ENCODE data around the gene SCN4B.

SCN4B gene

DNA sequence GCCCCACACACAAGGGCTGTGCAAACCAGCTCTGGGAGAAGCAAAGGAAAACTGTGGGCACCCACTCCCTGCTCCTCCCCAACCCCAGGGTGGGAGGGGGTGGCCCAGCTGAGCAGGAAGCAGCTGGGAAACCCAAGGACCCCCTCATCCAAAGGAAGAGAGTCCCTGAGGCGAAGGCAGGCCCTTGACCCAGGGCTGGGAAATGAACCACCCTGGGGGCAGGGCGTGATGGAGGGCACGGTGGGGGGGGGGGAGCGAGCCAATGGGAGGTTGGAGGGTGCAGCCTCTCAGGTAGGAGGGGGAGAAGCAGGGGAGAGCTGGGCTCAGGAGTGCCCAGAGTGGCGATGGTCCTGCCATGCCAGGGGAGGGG, 16.8 kb downstream of the SCN4B start:
- H3K27ac Mint-ChIP-seq: no peak overlapping the region
- H3K9me3 Mint-ChIP-seq: no peaks in the 10 kb centered on the region
- no peaks in the 10 kb centered on the region for H3K36me3 Mint-ChIP-seq (ENCODE audit: low read depth)
- H3K27me3 Mint-ChIP-seq (ENCODE audit: low read depth): peaks cover 43% of the 10 kb centered on the region
- H3K4me1 Mint-ChIP-seq (ENCODE audit: low read depth): no peaks in the 10 kb centered on the region
- H3K4me3 Mint-ChIP-seq: no peak overlapping the region

DNA sequence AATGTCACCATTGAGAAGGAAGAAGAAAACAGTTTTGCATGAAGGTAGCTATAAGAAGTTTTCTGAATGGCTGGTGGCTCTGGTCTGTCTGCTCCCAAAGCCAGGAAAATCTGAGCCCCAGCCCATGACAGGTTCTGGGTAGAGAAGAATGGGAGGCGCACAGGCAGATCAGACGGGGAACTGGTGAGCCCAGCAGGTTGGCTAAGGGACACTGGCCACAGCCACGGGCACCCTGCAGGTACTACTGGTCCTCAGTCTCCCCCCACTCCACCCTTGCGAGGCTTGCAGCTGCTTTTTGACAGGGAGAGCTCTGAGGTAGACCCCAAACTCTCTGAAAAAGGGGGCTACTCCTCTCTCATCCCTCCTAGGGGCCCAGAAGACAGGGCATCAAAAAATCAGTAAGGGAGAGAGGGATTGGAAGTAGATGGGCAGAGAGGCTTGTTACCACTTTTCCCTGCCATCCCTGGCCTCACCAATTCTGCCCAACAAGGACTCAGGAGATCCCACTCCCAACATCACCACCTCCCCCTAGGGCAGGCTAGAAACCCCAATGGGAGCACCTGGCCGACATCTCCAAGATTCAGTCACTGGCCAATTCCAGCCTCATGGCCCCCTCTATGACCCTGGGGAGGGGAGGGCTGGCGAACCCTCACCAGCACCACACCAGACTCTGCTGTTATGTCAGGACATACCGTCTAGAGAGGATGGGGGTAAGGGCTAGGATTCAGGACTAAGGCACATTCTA, 17.4 kb downstream of the SCN4B start:
- no peaks in the 10 kb centered on the region for H3K36me3 Mint-ChIP-seq (ENCODE audit: low read depth)
- no peak overlapping the region for H3K4me3 Mint-ChIP-seq
- no peaks in the 10 kb centered on the region for H3K9me3 Mint-ChIP-seq
- no peak overlapping the region for H3K27ac Mint-ChIP-seq
- no peaks in the 10 kb centered on the region for H3K4me1 Mint-ChIP-seq (ENCODE audit: low read depth)
- H3K27me3 Mint-ChIP-seq (ENCODE audit: low read depth): peaks cover 40% of the 10 kb centered on the region

DNA sequence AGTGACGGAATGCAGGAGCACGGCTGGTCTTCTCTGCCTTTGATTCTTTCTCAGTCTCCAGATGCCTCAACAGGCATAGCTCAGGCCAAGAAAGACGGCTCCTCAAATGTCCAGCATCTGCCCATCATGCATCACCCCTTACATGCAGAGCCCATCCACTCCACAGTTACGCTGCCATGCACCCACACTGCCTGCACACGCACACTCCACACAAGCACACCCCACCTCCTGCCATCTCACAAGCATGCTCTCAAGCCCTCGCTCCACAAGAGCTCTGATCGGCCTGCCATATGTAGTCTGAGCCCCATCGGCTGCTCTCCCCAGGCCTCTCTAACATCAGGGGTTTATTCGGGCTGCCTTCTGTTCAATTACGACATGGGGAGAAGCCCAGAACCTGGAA, 18.8 kb downstream of the SCN4B start:
- no peaks in the 10 kb centered on the region for H3K9me3 Mint-ChIP-seq
- no peak overlapping the region for H3K27ac Mint-ChIP-seq

DNA sequence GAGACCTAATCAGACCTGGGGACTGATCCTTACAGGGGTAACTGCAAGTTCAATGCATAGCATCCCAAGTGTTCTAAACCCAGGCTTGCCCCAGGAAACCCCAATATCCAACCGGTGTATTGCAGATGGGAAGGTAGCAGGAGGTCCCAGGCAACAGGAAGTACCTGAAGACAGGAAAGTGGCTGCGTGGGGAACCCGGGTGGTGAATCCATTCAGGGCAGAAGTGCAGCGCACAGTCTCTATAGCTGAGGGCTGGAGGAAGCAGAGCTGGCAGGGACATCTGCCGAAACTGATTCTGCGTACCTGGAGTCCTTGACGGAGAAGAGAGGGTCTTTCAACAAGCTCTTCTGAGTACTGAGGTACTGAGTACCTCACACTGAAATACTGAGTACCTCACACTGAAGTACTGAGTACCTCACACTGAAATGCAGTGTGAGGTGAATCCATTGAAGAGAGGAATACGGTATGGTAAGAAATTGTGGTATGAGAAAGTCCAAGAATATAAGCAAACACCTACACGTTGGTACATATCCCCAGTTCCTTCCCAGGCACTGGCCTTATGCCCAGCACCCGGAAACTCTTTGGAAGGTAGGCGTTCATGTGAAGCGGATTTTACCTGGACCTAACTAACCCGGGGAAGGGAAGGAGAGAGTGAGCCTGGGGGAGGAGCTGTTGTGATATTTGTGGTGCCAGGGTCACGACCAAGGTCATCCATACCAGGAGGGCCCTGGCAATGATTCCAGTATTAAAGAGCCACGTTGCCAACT, 20.1 kb downstream of the SCN4B start:
- H3K27me3 Mint-ChIP-seq (ENCODE audit: low read depth): peaks cover 26% of the 10 kb centered on the region
- H3K36me3 Mint-ChIP-seq (ENCODE audit: low read depth): no peaks in the 10 kb centered on the region
- H3K9me3 Mint-ChIP-seq: no peaks in the 10 kb centered on the region
- no peak overlapping the region for H3K4me3 Mint-ChIP-seq
- no peaks in the 10 kb centered on the region for H3K4me1 Mint-ChIP-seq (ENCODE audit: low read depth)
- H3K27ac Mint-ChIP-seq: no peak overlapping the region

More for the DNA sequence above, 18.8 kb downstream of the SCN4B start:
- no peaks in the 10 kb centered on the region for H3K4me1 Mint-ChIP-seq (ENCODE audit: low read depth)
- H3K36me3 Mint-ChIP-seq (ENCODE audit: low read depth): no peaks in the 10 kb centered on the region
- H3K27me3 Mint-ChIP-seq (ENCODE audit: low read depth): peaks cover 29% of the 10 kb centered on the region
- no peak overlapping the region for H3K4me3 Mint-ChIP-seq

DNA sequence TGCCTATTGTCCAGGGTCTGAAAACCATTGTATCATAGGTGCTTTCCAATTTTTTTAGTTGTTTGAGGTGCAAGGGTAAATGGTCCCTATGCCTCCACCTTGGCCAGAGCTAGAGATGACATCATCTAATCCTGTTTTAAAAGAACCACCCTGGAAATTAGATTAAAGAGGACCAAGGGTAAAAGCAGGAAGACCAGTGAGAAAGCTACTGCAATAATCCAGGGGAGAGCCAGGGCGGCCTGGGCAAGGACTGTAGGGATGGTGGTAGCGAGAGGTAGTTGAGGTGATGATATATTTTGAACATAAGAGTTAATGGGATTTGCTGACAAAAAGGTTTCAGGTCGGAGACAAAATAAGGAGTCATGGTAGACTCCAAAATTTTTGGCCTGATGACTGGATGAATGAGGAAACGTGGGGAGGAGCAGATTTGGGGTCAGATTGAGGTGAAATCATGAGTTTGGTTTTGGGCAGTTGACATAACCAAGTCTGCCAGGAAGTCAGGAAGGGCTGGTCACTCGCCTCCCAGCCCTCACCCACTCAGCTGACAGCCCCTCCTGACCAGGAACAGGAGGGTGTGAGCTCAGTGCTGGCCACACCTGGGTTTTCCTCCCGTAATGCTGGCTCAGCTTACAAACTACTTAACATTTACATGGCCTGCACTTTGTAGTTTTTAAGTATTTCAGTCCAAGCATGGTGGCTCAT, 23.0 kb downstream of the SCN4B start:
- Mint-ChIP-seq H3K4me1 (ENCODE audit: low read depth) (no peaks in the 10 kb centered on the region), H3K36me3 (ENCODE audit: low read depth) (no peaks in the 10 kb centered on the region), H3K4me3 (no peak overlapping the region), H3K27ac (no peak overlapping the region), H3K27me3 (ENCODE audit: low read depth) (peaks cover 21% of the 10 kb centered on the region), H3K9me3 (no peaks in the 10 kb centered on the region)

DNA sequence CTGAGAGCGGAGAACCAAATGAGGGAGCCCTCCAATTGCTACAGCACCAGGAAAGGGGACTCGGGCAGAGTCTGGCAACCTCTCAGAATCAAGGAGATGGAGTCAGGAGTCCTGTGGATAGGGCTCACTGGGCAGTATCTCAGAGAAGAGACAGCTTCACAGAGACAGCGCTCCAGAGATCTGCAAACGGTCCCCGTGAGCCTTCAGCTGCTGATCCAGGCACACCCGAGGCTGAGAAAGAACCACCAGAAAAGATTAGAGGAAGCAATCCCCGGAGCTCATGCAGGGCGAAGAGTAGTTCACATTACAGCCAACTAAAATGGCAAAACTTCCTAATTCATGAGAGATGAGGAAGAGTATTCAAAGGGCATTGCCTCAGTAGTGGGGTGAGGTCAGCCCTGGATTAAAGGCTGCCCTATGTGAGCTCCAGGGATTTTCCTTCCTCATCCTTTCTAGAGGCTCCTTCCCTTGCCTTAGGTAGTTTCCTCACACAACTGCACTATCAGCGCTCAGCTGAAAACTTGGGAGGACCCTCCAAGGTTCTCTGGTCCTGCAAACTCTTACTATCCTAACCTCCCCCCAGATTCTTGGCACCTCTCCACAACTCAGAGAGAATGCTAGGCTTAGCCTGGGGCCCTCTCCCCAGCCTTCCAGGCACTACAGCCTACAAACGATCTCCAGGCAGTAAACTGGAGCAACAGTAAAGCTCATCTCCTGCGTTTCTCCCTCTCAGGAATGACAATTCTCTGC, 23.7 kb downstream of the SCN4B start:
- Mint-ChIP-seq H3K27me3 (ENCODE audit: low read depth) (peaks cover 19% of the 10 kb centered on the region), H3K4me1 (ENCODE audit: low read depth) (no peaks in the 10 kb centered on the region), H3K9me3 (no peaks in the 10 kb centered on the region), H3K4me3 (no peak overlapping the region), H3K36me3 (ENCODE audit: low read depth) (no peaks in the 10 kb centered on the region), H3K27ac (no peak overlapping the region)

DNA sequence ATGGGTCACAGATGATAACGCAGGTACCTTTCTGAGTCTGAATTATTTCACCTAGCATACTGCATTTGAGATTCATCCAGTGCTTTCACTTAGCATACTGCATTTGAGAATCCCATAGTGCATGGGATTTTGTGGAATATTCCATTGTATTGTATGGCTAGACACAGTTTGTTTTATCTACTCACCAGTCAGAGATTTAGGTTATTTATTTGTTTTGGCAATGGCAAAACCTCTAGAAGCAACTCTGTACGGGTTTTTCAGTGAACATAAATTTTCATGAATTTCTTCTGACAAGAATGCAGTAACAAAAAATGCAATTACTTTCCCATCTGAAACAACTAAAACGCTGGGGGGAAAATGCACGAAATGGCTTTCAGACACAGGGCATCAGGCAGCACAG, 24.3 kb downstream of the SCN4B start:
- H3K9me3 Mint-ChIP-seq: no peaks in the 10 kb centered on the region
- no peak overlapping the region for H3K4me3 Mint-ChIP-seq
- peaks cover 17% of the 10 kb centered on the region for H3K27me3 Mint-ChIP-seq (ENCODE audit: low read depth)
- H3K27ac Mint-ChIP-seq: no peak overlapping the region
- no peaks in the 10 kb centered on the region for H3K36me3 Mint-ChIP-seq (ENCODE audit: low read depth)
- no peaks in the 10 kb centered on the region for H3K4me1 Mint-ChIP-seq (ENCODE audit: low read depth)

DNA sequence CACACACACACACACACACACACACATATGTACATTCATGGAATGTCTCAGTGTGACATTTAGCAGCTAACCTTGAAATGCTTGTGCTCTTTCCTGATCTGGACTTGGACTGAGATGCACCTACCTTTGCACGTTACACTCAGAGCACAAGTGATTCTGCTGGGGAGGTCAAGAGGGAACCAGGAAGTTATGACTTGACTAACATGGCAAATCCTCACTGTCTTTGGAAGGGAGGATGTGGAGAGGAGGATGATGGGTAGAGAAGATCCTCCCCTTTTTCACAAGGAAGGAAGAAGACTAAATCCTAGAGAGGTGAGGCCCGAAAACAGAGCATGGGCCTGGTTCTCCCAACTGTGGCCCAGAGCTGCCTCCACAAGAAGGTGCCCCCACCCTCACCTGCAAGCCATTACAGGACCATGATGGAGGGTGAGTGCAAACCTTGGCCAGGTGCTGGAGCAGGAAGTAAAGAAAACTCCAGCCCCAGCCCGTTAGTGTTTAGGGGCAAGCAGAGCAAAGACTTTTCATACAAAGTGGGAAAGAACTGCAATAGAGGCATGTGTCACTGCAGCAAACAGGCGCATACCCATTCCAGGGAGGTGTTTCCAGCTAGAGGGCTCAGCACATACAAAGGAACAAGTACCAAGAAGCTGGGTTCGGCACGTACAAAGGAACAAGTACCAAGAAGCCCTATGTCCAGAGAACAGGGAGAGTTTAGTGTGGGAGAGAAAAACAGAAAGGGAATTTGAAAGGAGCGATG, 26.4 kb downstream of the SCN4B start:
- H3K4me1 Mint-ChIP-seq (ENCODE audit: low read depth): no peaks in the 10 kb centered on the region
- H3K9me3 Mint-ChIP-seq: no peaks in the 10 kb centered on the region
- H3K4me3 Mint-ChIP-seq: no peak overlapping the region

DNA sequence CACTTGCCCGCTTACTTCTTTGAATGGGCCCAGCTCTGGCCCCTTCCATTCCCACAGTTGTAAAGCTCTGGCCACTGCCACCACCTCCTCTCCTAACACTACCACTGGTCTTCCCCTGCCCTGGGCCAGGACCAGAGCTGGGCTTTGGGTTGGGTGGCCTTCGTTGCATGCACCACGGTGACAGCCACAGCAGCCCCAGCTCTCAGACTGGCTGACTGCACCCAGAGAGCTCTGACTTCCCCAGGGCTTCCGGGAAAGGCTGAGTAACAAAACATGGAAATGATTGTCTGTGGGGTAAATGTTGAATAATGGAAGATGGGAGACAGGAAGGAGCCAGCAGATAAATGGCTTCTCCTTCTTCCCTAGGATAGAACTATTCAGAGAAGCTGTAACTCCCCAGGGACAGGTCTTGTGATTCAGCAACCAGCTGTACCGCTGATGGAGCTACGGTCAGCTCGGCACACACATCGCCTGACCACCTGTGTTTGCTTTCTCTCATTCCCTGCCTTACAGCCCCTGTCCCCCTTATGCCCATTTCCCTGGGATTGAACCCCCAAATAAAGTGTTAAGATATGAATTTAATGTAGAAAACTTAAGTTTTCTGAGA, 27.6 kb downstream of the SCN4B start:
- no peak overlapping the region for H3K27ac Mint-ChIP-seq
- peaks cover 28% of the 10 kb centered on the region for H3K27me3 Mint-ChIP-seq (ENCODE audit: low read depth)
- no peaks in the 10 kb centered on the region for H3K36me3 Mint-ChIP-seq (ENCODE audit: low read depth)
- H3K9me3 Mint-ChIP-seq: peaks cover 6% of the 10 kb centered on the region
- H3K4me1 Mint-ChIP-seq (ENCODE audit: low read depth): no peaks in the 10 kb centered on the region
- H3K4me3 Mint-ChIP-seq: no peak overlapping the region

More for the DNA sequence above, 26.4 kb downstream of the SCN4B start:
- Mint-ChIP-seq H3K27ac (no peak overlapping the region), H3K36me3 (ENCODE audit: low read depth) (no peaks in the 10 kb centered on the region), H3K27me3 (ENCODE audit: low read depth) (peaks cover 25% of the 10 kb centered on the region)

DNA sequence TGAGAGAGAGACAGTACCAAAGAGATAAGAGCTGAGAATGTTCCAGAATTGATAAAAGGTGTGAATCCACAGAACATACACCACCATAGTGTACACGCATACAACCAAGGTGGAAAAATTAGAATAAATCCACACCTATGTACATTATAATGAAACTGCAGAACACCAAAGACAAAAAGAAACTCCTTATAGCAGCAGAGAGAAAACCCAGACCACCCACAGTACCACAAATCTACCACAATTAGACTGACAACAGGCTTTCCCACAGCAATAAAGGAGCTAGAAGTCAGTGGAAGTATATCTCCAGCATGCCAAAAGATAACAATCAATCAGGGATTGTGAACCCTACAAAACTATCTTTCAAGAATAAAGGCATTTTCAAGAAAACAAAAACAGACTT, 31.8 kb downstream of the SCN4B start:
- Mint-ChIP-seq H3K4me3 (no peak overlapping the region), H3K4me1 (ENCODE audit: low read depth) (peaks cover 10% of the 10 kb centered on the region), H3K36me3 (ENCODE audit: low read depth) (no peaks in the 10 kb centered on the region), H3K27me3 (ENCODE audit: low read depth) (peaks cover 40% of the 10 kb centered on the region), H3K27ac (no peak overlapping the region), H3K9me3 (peaks cover 6% of the 10 kb centered on the region)

DNA sequence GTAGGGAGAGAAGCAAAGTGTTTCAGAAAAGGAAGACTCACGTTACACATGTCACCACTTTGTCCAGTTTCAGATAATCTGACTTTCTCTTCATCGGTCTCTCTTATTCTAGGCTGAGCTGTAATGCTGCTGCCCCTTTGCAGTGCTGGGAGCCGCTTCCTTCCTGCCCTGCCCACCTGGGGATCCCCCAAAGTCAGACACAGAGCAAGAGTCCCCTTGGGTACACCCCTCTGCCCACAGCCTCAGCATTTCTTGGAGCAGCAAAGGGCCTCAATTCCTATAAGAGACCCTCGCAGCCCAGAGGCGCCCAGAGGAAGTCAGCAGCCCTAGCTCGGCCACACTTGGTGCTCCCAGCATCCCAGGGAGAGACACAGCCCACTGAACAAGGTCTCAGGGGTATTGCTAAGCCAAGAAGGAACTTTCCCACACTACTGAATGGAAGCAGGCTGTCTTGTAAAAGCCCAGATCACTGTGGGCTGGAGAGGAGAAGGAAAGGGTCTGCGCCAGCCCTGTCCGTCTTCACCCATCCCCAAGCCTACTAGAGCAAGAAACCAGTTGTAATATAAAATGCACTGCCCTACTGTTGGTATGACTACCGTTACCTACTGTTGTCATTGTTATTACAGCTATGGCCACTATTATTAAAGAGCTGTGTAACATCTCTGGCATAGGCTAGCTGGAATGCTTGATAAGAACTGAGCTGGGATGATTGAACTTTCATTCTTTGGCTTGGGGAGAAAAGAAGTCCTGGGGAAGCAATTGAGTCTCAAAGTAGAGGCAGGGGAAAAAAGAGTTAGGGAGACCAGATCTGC, 34.6 kb downstream of the SCN4B start:
- H3K4me3 Mint-ChIP-seq: no peak overlapping the region
- H3K27ac Mint-ChIP-seq: no peak overlapping the region

DNA sequence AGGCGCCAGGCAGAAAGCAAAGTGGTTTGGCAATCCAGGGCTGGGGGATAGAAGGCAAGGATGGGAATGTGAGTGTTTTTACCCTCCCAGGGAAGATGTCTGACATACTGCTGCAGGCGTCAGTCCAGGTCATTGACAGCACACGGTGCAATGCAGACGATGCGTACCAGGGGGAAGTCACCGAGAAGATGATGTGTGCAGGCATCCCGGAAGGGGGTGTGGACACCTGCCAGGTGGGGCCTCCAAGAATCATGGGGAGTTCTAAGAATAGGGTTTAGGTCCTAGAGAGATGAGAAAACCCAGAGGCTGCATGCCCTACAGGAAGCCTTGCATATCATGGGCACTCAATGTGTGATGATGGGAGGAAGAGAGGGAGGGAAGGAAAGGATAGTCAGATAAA, 37.6 kb downstream of the SCN4B start:
- Mint-ChIP-seq H3K36me3 (ENCODE audit: low read depth) (no peaks in the 10 kb centered on the region), H3K27me3 (ENCODE audit: low read depth) (peaks cover 18% of the 10 kb centered on the region), H3K27ac (no peak overlapping the region), H3K4me1 (ENCODE audit: low read depth) (peaks cover 23% of the 10 kb centered on the region), H3K9me3 (no peaks in the 10 kb centered on the region), H3K4me3 (no peak overlapping the region)

More for the DNA sequence above, 34.6 kb downstream of the SCN4B start:
- H3K36me3 Mint-ChIP-seq (ENCODE audit: low read depth): no peaks in the 10 kb centered on the region
- peaks cover 6% of the 10 kb centered on the region for H3K9me3 Mint-ChIP-seq
- H3K27me3 Mint-ChIP-seq (ENCODE audit: low read depth): peaks cover 38% of the 10 kb centered on the region
- H3K4me1 Mint-ChIP-seq (ENCODE audit: low read depth): peaks cover 20% of the 10 kb centered on the region

DNA sequence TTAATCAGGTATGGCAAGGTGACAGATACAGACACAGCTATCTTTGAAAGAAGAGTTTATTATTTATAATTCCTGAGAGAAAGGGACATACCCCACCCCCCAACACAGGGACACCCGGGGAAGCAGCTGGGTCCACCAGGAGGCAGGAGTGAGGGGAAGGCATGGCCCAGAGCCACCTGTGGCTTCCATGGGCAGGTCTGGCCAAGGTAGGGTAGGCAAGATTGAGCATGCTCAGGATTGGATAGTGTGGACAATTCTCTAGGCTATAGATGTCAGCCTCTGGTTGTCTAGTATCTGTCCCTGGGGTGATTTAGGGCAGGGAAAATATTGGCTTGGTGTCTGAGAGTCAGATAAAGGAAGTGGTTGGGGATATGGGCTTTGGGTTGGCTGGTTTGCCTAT, 38.4 kb downstream of the SCN4B start:
- Mint-ChIP-seq H3K27ac (no peak overlapping the region), H3K36me3 (ENCODE audit: low read depth) (no peaks in the 10 kb centered on the region), H3K27me3 (ENCODE audit: low read depth) (peaks cover 14% of the 10 kb centered on the region), H3K4me1 (ENCODE audit: low read depth) (peaks cover 23% of the 10 kb centered on the region), H3K4me3 (no peak overlapping the region), H3K9me3 (no peaks in the 10 kb centered on the region)

All from T-helper 1 cell treated with Interleukin-12 subunit alpha and Interleukin-12 subunit beta and Interleukin-4 antibody, amounts not matched to agents 30 μg/mL and 1 μg/mL, for 36 hours (primary cell).